ENCODE results near the gene A1BG. TPM values are rescaled to one million over a fixed set of nuclear protein-coding genes. Genes with fewer than 3 reads are reported as not detected.
"Not testable (repeated sequence)": the region's sequence is repeated elsewhere in the genome, so short reads cannot be mapped to it uniquely, and the experiment has no call there.

The A1BG gene
- total RNA-seq, 1 experiment from 2014 or later, result 45.5 TPM

DNA sequence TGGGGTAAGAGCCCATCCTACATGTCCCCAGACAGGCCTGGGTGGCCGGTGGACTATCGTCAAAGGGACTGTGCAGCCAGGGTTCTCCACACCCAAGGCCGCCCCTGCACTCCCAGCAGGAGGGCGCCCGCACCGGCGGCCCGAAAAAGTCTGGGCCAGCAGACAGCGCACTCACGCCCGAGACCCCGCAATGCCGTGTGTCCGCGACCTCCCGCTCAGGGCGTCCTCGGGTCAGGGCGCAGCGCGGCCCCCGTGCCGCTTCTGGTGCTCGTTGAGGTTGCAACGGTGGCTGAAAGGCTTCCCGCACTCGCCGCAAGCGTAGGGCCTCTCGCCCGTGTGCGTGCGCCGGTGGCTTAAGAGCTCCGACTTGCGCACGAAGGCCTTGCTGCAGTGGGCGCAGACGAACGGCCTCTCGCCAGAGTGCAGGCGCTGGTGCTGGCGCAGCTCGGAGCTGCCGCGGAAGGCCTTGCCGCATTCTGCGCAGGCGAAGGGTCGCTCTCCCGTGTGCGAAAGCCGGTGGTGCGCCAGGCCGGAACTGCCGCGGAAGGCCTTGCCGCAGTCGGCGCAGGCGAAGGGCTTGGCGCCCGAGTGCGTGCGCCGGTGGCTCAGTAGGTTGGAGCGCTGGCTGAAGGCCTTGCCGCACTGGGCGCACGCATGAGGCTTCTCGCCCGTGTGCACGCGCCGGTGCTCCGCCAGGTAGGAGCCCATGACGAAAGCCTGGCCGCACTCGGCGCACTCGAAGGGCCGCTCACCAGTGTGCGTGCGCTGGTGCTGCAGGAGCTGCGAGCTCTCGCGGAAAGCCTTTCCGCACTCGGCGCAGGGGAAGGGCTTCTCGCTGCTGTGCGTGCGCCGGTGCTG lies 2.8 kb upstream of the A1BG start:
- H3K36me3 ChIP-seq (replicated peaks; ENCODE audit: control insufficient read depth, insufficient read depth, low read length), result no peaks in the 10 kb centered on the region
- H3K4me3 ChIP-seq (ENCODE audit: insufficient read depth, low read depth, low read length), result no peak overlapping the region
- no peaks in the 10 kb centered on the region for H3K27me3 ChIP-seq (ENCODE audit: control insufficient read depth, insufficient read depth, low read length)
- peak; percentile 59 for DNase-seq

- DNase-seq, result no peak
- Histone ChIP-seq H3K4me3 (ENCODE audit: insufficient read depth, low read depth, low read length) (no peak overlapping the region), H3K27me3 (ENCODE audit: control insufficient read depth, insufficient read depth, low read length) (no peaks in the 10 kb centered on the region), H3K36me3 (replicated peaks; ENCODE audit: control insufficient read depth, insufficient read depth, low read length) (no peaks in the 10 kb centered on the region)
Observed at GRCh38 chr19:58355215-58355796, 2.0 kb upstream of the A1BG start.

DNA sequence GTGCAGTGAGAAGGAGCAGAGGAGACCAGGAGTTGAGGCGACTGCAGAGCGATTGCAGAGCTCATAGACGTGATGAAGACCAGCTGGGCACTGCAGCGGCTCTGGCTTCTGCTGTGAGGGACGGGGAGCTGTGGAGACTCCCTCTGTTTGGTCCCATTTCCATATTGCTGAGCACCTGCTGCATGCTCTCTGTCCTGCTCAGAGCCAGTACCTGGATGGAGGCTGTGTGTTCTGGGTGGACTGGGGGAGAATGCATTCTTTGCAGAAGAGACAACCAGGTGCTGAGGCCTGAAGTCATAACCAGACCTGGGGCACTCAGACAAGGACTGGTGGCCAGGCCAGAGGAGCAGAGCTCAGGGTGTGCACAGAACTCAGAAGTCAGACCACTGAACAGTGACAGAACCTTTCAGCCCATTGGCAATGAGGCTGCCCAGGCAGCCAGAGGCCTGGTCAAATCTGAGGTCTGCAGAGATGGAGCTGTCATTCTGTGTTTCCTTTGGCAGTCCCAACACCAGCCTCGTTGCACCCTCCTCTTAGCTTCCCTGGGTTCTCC lies 1.3 kb upstream of the A1BG start:
- H3K27me3 ChIP-seq (ENCODE audit: control insufficient read depth, insufficient read depth, low read length), result no peaks in the 10 kb centered on the region
- no peaks in the 10 kb centered on the region for H3K36me3 ChIP-seq (replicated peaks; ENCODE audit: control insufficient read depth, insufficient read depth, low read length)
- no peak for DNase-seq
- H3K4me3 ChIP-seq (ENCODE audit: insufficient read depth, low read depth, low read length), result no peak overlapping the region

DNA sequence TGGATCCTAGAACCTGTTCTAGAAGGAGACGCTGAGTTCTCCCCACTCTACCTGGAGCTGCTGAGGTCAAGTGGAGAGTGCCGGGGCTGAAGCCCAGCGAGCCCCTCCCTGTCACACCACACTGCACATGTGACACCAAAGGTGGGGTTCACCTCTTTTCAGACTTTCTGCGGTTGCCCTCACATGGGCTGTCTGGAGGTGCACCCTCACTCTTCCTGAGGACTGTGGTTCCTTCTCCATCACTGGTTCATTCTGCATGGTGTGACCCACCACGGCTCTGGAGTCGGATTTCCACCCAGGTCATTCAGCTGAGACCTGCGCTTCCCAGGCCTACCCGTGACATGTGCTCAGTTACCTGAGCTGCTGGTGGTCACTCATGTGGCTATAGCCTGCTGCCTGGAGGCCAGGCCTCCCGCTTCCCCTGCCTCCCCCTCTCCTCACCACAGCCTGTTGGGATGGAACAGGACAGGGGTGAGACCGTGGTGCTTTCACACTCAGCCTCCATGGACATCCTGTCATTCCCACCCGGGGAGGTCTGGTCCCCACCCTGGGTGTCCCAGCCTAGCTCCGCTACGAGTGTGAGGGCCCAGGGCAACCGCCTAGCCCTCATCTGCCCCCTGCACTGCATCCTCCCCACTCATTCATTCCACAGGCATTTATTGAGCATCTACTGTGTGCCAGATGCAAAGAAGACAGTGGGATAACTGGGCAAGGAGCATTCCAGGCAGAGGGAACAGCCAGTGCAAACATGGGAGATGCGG lies 605 bp upstream of the A1BG start:
- no peaks in the 10 kb centered on the region for H3K36me3 ChIP-seq (replicated peaks; ENCODE audit: control insufficient read depth, insufficient read depth, low read length)
- H3K4me3 ChIP-seq (ENCODE audit: insufficient read depth, low read depth, low read length), result no peak overlapping the region
- peak; percentile 44 for DNase-seq
- no peaks in the 10 kb centered on the region for H3K27me3 ChIP-seq (ENCODE audit: control insufficient read depth, insufficient read depth, low read length)

- Histone ChIP-seq H3K27me3 (ENCODE audit: control insufficient read depth, insufficient read depth, low read length) (peaks cover 2% of the 10 kb centered on the region), H3K4me3 (ENCODE audit: insufficient read depth, low read depth, low read length) (no peak overlapping the region), H3K36me3 (replicated peaks; ENCODE audit: control insufficient read depth, insufficient read depth, low read length) (no peaks in the 10 kb centered on the region)
- DNase-seq, result peak; percentile 25
Observed at GRCh38 chr19:58351990-58352755, 1.1 kb downstream of the A1BG start.

DNA sequence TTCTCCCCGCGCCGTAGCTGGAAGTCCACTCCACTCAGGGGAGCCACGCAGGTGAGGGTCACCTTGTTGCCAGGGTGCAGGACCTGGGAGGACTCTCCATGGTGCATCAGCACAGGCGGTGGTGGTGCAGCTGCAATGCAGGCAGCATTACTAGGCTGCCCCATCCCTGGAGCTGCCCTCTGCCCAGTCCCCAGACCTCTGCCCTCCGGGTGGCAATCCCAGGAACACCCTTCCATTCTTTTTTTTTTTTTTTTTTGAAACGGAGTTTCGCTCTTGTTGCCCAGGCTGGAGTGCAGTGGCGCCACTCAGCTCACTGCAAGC lies 1.8 kb downstream of the A1BG start:
- peak; percentile 23 for DNase-seq
- H3K4me3 ChIP-seq (ENCODE audit: insufficient read depth, low read depth, low read length), result no peak overlapping the region
- H3K36me3 ChIP-seq (replicated peaks; ENCODE audit: control insufficient read depth, insufficient read depth, low read length), result no peaks in the 10 kb centered on the region
- peaks cover 8% of the 10 kb centered on the region for H3K27me3 ChIP-seq (ENCODE audit: control insufficient read depth, insufficient read depth, low read length)

GRCh38 chr19:58350871-58351557 lies 2.3 kb downstream of the A1BG start:
- DNase-seq, result peak; percentile 45
- peaks cover 9% of the 10 kb centered on the region for H3K27me3 ChIP-seq (ENCODE audit: control insufficient read depth, insufficient read depth, low read length)
- H3K4me3 ChIP-seq (ENCODE audit: insufficient read depth, low read depth, low read length), result no peak overlapping the region
- no peaks in the 10 kb centered on the region for H3K36me3 ChIP-seq (replicated peaks; ENCODE audit: control insufficient read depth, insufficient read depth, low read length)

- Histone ChIP-seq H3K27me3 (ENCODE audit: control insufficient read depth, insufficient read depth, low read length) (peaks cover 9% of the 10 kb centered on the region), H3K36me3 (replicated peaks; ENCODE audit: control insufficient read depth, insufficient read depth, low read length) (no peaks in the 10 kb centered on the region), H3K4me3 (ENCODE audit: insufficient read depth, low read depth, low read length) (no peak overlapping the region)
- peak; percentile 55 for DNase-seq
Observed at GRCh38 chr19:58350001-58350861, 3.1 kb downstream of the A1BG start.

GRCh38 chr19:58349590-58349989 lies 3.7 kb downstream of the A1BG start:
- peaks cover 9% of the 10 kb centered on the region for H3K27me3 ChIP-seq (ENCODE audit: control insufficient read depth, insufficient read depth, low read length)
- H3K36me3 ChIP-seq (replicated peaks; ENCODE audit: control insufficient read depth, insufficient read depth, low read length), result no peaks in the 10 kb centered on the region
- no peak for DNase-seq
- no peak overlapping the region for H3K4me3 ChIP-seq (ENCODE audit: insufficient read depth, low read depth, low read length)

GRCh38 chr19:58348080-58348479 lies 5.2 kb downstream of the A1BG start:
- DNase-seq; H3K36me3 ChIP-seq (replicated peaks; ENCODE audit: control insufficient read depth, insufficient read depth, low read length); H3K27me3 ChIP-seq (ENCODE audit: control insufficient read depth, insufficient read depth, low read length): not testable (repeated sequence)
- peak overlapping the region; percentile 93 for H3K4me3 ChIP-seq (ENCODE audit: insufficient read depth, low read depth, low read length)

GRCh38 chr19:58346961-58347929 lies 6.0 kb downstream of the A1BG start:
- DNase-seq, result peak; percentile 100
- H3K4me3 ChIP-seq (ENCODE audit: insufficient read depth, low read depth, low read length), result peak overlapping the region; percentile 93
- H3K27me3 ChIP-seq (ENCODE audit: control insufficient read depth, insufficient read depth, low read length), result peaks cover 9% of the 10 kb centered on the region
- H3K36me3 ChIP-seq (replicated peaks; ENCODE audit: control insufficient read depth, insufficient read depth, low read length), result no peaks in the 10 kb centered on the region

GRCh38 chr19:58345558-58345957 lies 7.7 kb downstream of the A1BG start:
- Histone ChIP-seq H3K36me3 (replicated peaks; ENCODE audit: control insufficient read depth, insufficient read depth, low read length) (no peaks in the 10 kb centered on the region), H3K27me3 (ENCODE audit: control insufficient read depth, insufficient read depth, low read length) (peaks cover 9% of the 10 kb centered on the region), H3K4me3 (ENCODE audit: insufficient read depth, low read depth, low read length) (no peak overlapping the region)
- DNase-seq, result peak; percentile 6
